ENCODE measurements around the gene PRR20A.
"Not testable (repeated sequence)": the region's sequence is repeated elsewhere in the genome, so short reads cannot be mapped to it uniquely, and the experiment has no call there.

Gene PRR20A

GRCh38 chr13:57137585-57137984, 3.1 kb upstream of the PRR20A start:
- Histone ChIP-seq H2AFZ (no peak overlapping the region), H3K4me2 (ENCODE audit: low read length) (no peak overlapping the region), H3K79me2 (no peaks in the 10 kb centered on the region), H3K9me3 (ENCODE audit: control insufficient read depth, low read length) (no peaks in the 10 kb centered on the region), H3K27ac (no peak overlapping the region), H3K36me3 (ENCODE audit: control insufficient read depth, insufficient read depth, low read length) (no peaks in the 10 kb centered on the region), H3K27me3 (ENCODE audit: control insufficient read depth, insufficient read depth, low read length) (no peaks in the 10 kb centered on the region), H3K4me3 (ENCODE audit: low read depth, low read length) (no peak overlapping the region), H3K9ac (no peak overlapping the region), H3K4me1 (no peaks in the 10 kb centered on the region)
- TF ChIP-seq CTCF (IDR thresholded peaks at IDR 0.05) = no peak

GRCh38 chr13:57138988-57139387, 1.7 kb upstream of the PRR20A start:
- H3K4me1 ChIP-seq = no peaks in the 10 kb centered on the region
- TF ChIP-seq CTCF (IDR thresholded peaks at IDR 0.05) = no peak
- no peak overlapping the region for H3K27ac ChIP-seq

GRCh38 chr13:57139781-57140180, 937 bp upstream of the PRR20A start:
- not testable (repeated sequence) for H3K9ac ChIP-seq; H3K4me3 ChIP-seq (ENCODE audit: low read depth, low read length); H3K79me2 ChIP-seq; H3K4me1 ChIP-seq; H3K4me2 ChIP-seq (ENCODE audit: low read length); H3K27ac ChIP-seq; H3K36me3 ChIP-seq (ENCODE audit: control insufficient read depth, insufficient read depth, low read length); H2AFZ ChIP-seq; H3K9me3 ChIP-seq (ENCODE audit: control insufficient read depth, low read length); H3K27me3 ChIP-seq (ENCODE audit: control insufficient read depth, insufficient read depth, low read length)

More at GRCh38 chr13:57138988-57139387, 1.7 kb upstream of the PRR20A start:
- H3K4me3 ChIP-seq (ENCODE audit: low read depth, low read length) = no peak overlapping the region
- H2AFZ ChIP-seq = no peak overlapping the region
- no peaks in the 10 kb centered on the region for H3K36me3 ChIP-seq (ENCODE audit: control insufficient read depth, insufficient read depth, low read length)
- no peaks in the 10 kb centered on the region for H3K79me2 ChIP-seq
- no peaks in the 10 kb centered on the region for H3K27me3 ChIP-seq (ENCODE audit: control insufficient read depth, insufficient read depth, low read length)
- no peak overlapping the region for H3K9ac ChIP-seq
- H3K4me2 ChIP-seq (ENCODE audit: low read length) = no peak overlapping the region
- H3K9me3 ChIP-seq (ENCODE audit: control insufficient read depth, low read length) = no peaks in the 10 kb centered on the region

- not testable (repeated sequence) for H3K9ac ChIP-seq; H3K79me2 ChIP-seq; H3K4me3 ChIP-seq (ENCODE audit: low read depth, low read length); H3K27ac ChIP-seq; H3K36me3 ChIP-seq (ENCODE audit: control insufficient read depth, insufficient read depth, low read length); H3K4me1 ChIP-seq; H2AFZ ChIP-seq; H3K9me3 ChIP-seq (ENCODE audit: control insufficient read depth, low read length); H3K4me2 ChIP-seq (ENCODE audit: low read length); H3K27me3 ChIP-seq (ENCODE audit: control insufficient read depth, insufficient read depth, low read length)
Measured at GRCh38 chr13:57147188-57147587, 6.5 kb downstream of the PRR20A start, which contains the start of gene PRR20B. PRR20B (plus strand) TSS chr13:57147488; CDS start chr13:57147875, 387 bp downstream.

- H3K27ac ChIP-seq; H3K36me3 ChIP-seq (ENCODE audit: control insufficient read depth, insufficient read depth, low read length); H2AFZ ChIP-seq; H3K9ac ChIP-seq; H3K9me3 ChIP-seq (ENCODE audit: control insufficient read depth, low read length); H3K4me2 ChIP-seq (ENCODE audit: low read length); H3K4me3 ChIP-seq (ENCODE audit: low read depth, low read length); H3K79me2 ChIP-seq; H3K27me3 ChIP-seq (ENCODE audit: control insufficient read depth, insufficient read depth, low read length); H3K4me1 ChIP-seq: not testable (repeated sequence)
Measured at GRCh38 chr13:57148106-57148505, 7.4 kb downstream of the PRR20A start.

- not testable (repeated sequence) for H2AFZ ChIP-seq
Measured at GRCh38 chr13:57153761-57154160, 13.0 kb downstream of the PRR20A start, which contains the start of gene PRR20C. PRR20C (plus strand) TSS chr13:57154061; CDS start chr13:57154448, 387 bp downstream.

DNA sequence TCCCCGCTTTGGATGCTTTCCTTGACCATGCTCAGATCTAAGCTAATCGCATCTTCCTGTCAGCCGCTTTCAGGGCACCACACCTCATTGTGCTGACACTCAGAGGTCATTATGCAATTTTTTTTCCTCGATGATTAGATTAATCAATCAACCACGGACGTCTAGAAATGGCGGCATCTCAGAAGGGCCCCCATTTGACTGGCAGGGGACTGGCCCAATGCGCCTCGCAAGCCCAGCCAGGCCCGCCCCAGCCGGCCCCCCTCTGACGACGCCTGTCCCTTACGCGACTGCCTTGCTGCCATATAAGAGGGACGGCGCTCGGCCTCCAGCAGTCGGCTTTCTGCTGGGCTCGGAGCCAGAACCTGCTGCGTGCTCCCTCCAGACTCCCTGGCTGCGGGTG, 19.6 kb downstream of the PRR20A start, which contains the start of gene PRR20D:
Gene PRR20D (plus strand): TSS at position 301 of the 400 bp plus-strand sequence. CDS start 387 bp downstream, outside the sequence.
- not testable (repeated sequence) for H3K4me2 ChIP-seq (ENCODE audit: low read length); H3K27me3 ChIP-seq (ENCODE audit: control insufficient read depth, insufficient read depth, low read length); H3K9me3 ChIP-seq (ENCODE audit: control insufficient read depth, low read length); H2AFZ ChIP-seq; H3K9ac ChIP-seq; H3K27ac ChIP-seq; H3K36me3 ChIP-seq (ENCODE audit: control insufficient read depth, insufficient read depth, low read length); H3K4me3 ChIP-seq (ENCODE audit: low read depth, low read length); H3K79me2 ChIP-seq; H3K4me1 ChIP-seq

More at GRCh38 chr13:57153761-57154160, 13.0 kb downstream of the PRR20A start, which contains the start of gene PRR20C:
- H3K27me3 ChIP-seq (ENCODE audit: control insufficient read depth, insufficient read depth, low read length); H3K4me1 ChIP-seq; H3K36me3 ChIP-seq (ENCODE audit: control insufficient read depth, insufficient read depth, low read length); H3K79me2 ChIP-seq; H3K9ac ChIP-seq; H3K27ac ChIP-seq; H3K4me2 ChIP-seq (ENCODE audit: low read length); H3K9me3 ChIP-seq (ENCODE audit: control insufficient read depth, low read length); H3K4me3 ChIP-seq (ENCODE audit: low read depth, low read length): not testable (repeated sequence)

DNA sequence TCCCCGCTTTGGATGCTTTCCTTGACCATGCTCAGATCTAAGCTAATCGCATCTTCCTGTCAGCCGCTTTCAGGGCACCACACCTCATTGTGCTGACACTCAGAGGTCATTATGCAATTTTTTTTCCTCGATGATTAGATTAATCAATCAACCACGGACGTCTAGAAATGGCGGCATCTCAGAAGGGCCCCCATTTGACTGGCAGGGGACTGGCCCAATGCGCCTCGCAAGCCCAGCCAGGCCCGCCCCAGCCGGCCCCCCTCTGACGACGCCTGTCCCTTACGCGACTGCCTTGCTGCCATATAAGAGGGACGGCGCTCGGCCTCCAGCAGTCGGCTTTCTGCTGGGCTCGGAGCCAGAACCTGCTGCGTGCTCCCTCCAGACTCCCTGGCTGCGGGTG, 26.2 kb downstream of the PRR20A start, which contains the start of gene PRR20E:
Gene PRR20E (plus strand): TSS at position 301 of the 400 bp plus-strand sequence. CDS start 387 bp downstream, outside the sequence.
- H3K4me2 ChIP-seq (ENCODE audit: low read length); H3K36me3 ChIP-seq (ENCODE audit: control insufficient read depth, insufficient read depth, low read length); H3K9ac ChIP-seq; H3K79me2 ChIP-seq; H3K27ac ChIP-seq; H3K4me1 ChIP-seq; H3K27me3 ChIP-seq (ENCODE audit: control insufficient read depth, insufficient read depth, low read length); H3K4me3 ChIP-seq (ENCODE audit: low read depth, low read length); H2AFZ ChIP-seq; H3K9me3 ChIP-seq (ENCODE audit: control insufficient read depth, low read length): not testable (repeated sequence)

All from parathyroid adenoma (tissue), 2 donors.